NCI-H526 (cell line): ENCODE data around the gene KMT2E.

Experiments
- DNase-seq, 2 experiments: peaks; one replicate each; lab custom pipeline; 2025; lab: John Stamatoyannopoulos, UW

Gene KMT2E

GRCh38 chr7:105009667-105010503, 4.1 kb upstream of the KMT2E start:
- no peak for DNase-seq

GRCh38 chr7:105010504-105011130, 3.4 kb upstream of the KMT2E start:
- DNase-seq = no peak

- DNase-seq = no peak
These were observed 2.7 kb upstream of the KMT2E start for GRCh38 chr7:105011141-105011830.

GRCh38 chr7:105011831-105012502, 2.0 kb upstream of the KMT2E start:
- DNase-seq = peak in 1 of 2 experiments; percentile 40

GRCh38 chr7:105012503-105013220, 1.3 kb upstream of the KMT2E start:
- peak; percentile 97 to 99 for DNase-seq

GRCh38 chr7:105013221-105013815, 687 bp upstream of the KMT2E start:
- DNase-seq = peak; percentile 95 to 96

GRCh38 chr7:105014693-105015389, 836 bp downstream of the KMT2E start:
- peak; percentile 49 to 81 for DNase-seq

- DNase-seq = peak; percentile 65 to 77
These were observed 1.5 kb downstream of the KMT2E start for GRCh38 chr7:105015390-105015965.

GRCh38 chr7:105016068-105016708, 2.2 kb downstream of the KMT2E start:
- DNase-seq = no peak

GRCh38 chr7:105016709-105017656, 3.0 kb downstream of the KMT2E start:
- DNase-seq = no peak

GRCh38 chr7:105017657-105018365, 3.8 kb downstream of the KMT2E start:
- peak in 1 of 2 experiments; percentile 27 for DNase-seq

- no peak for DNase-seq
These were observed 5.3 kb downstream of the KMT2E start for GRCh38 chr7:105019269-105019668.

- no peak for DNase-seq
These were observed 6.9 kb downstream of the KMT2E start for GRCh38 chr7:105020926-105021325.

GRCh38 chr7:105021352-105021751, 7.3 kb downstream of the KMT2E start:
- no peak for DNase-seq

- no peak for DNase-seq
These were observed 8.0 kb downstream of the KMT2E start for GRCh38 chr7:105021967-105022366.

GRCh38 chr7:105022458-105022857, 8.5 kb downstream of the KMT2E start:
- no peak for DNase-seq

- peak; percentile 59 to 70 for DNase-seq
These were observed 10.7 kb downstream of the KMT2E start for GRCh38 chr7:105024734-105025133.

- no peak for DNase-seq
These were observed 12.7 kb downstream of the KMT2E start for GRCh38 chr7:105026750-105027149.
